Pulmonary artery endothelial cell (primary cell): ENCODE measurements around the gene ACD. TPM values are rescaled to one million over a fixed set of nuclear protein-coding genes. Genes with fewer than 3 reads are reported as not detected.
A peak's percentile ranks its signal among the peaks of the same experiment; 100 is the strongest.
"Not testable (repeated sequence)": the region's sequence is repeated elsewhere in the genome, so short reads cannot be mapped to it uniquely, and the experiment has no call there.

ENCODE experiments used
- DNase-seq: peaks from one replicate; pipeline ENCODE4 v3.0.0-alpha.2; 2011; ENCODE audit warnings: low read depth, low spot score
- total RNA-seq: library from RNA; depleted of rRNA; stranded (reverse); fragments of >200 nt; gene quantifications from 2 replicates; pipeline ENCODE4 v1.2.3, GENCODE V29; 2014

ACD gene
- total RNA-seq = 15.3 and 22.5 TPM in 2 replicates

DNA sequence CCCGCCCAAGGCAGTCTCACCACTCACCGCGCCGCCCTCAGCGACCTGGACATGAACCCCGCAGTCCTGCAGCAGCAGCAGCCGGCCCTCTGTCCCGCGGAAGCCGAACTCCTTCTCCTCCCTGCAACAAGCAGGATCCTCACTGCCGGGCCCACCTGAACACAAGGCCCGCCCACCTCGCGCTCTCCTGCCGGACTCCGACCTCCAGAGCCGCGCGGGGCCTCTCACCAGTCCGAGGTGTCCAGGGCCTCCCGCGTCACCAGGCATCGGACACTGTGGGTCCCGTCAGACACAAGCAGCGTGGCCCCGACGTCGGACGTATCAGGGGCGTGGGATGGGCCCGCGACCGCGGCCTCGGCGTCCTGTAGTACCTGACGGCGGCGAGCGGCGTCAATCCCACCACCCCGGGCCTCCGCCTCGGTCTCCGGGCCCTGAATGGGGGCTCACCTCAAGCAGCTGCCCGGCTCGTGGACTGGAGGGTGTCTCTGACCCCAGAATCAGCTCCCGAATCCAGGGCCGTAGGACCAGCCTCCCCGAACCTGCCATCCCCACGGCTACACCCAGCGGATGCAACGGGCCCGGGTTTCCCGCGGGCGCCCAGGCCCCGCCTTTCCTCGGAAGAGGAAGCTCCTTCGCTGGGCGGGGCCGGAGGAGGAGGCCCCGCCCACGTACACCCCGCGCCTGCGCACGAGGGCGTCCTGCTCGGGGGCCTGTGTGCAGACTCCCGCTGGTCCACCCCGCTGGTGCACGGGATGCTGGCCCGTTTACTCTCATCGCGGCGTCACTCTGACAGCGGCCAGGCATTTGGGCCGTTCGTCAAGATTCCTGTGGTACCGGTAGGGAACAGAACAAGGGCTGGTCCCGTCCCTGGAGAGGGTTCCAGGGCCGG is at the start of gene ACD:
Gene ACD, minus strand, starts transcription at position 586 of the 889 bp plus-strand sequence. Its CDS starts 40 bp downstream, at position 546.
- DNase-seq = no peak

DNA sequence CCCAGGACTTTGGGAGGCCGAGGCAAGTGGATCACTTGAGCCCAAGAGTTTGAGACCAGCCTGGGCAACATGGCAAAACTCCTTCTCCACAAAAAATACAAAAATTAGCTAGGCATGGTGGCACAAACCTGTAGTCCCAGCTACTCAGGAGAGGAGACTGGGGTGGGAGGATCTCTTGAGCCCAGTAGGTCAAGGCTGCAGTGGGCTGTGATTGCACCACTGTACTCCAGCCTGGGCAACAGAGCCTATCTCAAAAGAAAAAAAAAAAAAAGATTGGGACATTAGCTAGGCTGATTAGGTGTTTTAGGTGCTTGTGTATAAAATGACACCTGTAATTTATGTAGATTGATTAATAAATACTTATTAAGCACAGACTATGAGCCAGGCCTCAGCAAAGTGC is 49.0 kb upstream of the ACD start:
- no peak for DNase-seq

DNA sequence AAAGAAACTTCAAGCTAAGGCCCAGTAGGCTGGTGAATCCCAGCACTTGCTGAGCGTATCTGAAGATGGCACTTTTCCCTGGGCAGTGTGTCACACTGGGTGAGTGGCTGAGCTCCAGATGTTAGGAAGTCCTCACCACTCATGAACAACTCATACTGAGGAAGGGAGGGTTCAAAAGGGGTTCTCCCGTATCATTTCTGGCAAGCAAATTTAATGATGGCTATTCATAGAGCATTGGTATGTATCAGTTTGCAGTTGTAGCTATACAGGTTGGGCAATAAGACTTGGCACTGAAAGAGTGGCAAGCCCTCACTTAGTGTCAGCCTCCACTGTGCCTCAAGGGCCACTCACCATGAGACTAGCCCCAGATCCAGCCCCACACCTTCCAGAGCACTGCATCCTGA is 48.3 kb upstream of the ACD start:
- no peak for DNase-seq

DNA sequence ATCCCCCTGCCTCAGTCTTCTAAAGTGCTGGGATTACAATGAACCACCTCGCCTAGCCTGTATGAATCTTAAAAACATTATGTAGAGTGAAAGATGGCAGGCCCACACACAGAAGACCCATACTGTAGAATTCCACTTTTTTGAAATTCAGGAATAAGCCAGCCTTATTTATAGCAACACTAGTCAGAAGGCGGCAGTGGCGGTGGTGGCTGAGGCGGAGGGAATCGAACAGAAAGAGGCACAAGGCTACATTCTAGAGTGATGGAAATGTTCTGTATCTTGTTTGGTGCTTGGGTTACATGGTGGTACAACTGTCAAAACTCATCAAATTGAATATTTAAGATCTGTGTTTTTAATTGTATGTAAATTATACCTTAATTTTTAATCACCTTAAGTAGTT is 47.7 kb upstream of the ACD start:
- DNase-seq = no peak

DNA sequence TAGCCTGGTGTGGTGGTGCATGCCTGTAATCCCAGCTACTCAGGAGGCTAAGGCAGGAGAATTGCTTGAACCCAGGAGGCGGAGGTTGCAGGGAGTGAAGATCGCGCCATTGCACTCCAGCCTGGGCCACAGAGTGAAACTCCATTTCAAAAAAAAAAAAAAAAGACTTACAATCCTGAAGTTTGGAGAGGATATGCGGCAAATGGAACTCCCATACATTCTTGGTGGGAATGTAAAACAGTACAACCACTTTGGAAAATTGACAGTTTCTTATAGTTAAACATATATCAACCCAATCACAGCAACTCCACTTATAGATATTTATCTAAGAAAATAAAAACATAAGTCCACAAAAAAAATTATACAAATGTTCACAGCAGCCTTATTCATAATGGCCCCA is 47.1 kb upstream of the ACD start:
- DNase-seq = no peak

DNA sequence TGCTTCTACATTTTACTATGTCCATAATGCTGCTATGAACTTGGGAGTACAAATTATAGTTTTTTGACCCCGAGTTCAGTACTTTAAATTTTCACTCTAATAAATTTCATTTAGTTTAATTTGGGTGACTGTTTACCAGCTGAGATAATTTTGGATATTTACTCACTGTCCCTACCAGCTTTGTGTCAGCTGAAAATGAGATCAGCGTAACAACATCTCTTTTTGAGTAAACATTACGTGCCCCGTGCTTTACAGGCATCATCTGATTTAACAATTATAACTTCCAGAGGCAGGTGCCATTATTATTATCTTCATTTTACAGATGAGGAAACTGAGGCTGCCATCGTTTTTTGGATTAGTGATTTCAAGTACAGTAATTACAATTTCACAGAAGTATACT is 44.0 kb upstream of the ACD start:
- DNase-seq = no peak

DNA sequence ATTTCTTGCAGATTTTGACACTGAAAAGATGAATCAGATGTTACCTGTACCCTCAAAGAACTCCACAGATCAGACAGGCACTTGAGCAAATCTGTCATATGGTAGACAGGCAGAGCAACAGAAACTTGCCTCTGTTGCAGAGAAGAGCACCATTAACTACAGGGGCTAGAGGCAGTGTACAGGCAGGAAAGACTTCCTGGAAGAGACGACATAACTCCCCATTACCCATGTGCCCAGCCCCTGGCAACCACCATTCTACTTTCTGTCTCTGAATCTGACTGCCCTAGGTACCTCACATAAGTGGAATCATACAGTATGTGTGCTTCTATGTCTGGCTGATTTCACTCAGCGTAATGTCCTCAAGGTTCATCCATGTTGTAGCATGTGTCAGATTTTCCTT is 43.6 kb upstream of the ACD start:
- no peak for DNase-seq

DNA sequence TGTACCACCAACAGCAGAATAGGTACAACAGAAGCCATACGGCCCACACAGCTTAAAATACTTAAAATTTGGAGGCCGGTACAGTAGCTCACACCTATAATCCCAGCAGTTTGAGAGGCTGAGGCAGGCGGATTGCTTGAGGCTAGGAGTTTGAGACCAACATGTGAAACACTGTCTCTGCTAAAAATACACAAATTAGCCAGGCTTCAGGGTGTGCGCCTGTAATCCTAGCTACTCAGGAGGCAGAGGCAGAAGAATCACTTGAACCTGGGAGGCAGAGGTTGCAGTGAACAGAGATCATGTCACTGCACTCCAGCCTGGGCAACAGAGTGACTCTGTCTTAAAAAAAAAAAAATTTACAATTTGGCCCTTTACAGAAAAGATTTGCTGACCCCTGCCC is 42.1 kb upstream of the ACD start:
- DNase-seq = no peak

DNA sequence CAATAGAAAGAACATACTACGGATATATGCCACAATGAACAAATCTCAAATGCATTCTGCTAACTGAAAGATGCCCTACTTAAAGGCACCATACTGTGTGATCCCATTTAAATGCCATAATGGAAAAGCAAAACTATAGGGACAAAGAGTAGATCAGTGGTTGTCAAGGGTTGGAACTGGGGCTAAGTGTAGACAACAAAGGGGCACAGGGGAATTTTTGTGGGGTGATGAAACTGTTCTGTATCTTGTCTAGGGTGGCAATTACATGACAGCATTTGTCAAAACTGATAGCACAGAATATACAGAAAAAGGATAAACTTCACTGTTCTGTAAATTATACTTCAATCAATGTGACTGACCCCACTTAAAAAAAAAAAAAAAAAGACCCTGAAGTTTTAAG is 41.4 kb upstream of the ACD start:
- DNase-seq = no peak

DNA sequence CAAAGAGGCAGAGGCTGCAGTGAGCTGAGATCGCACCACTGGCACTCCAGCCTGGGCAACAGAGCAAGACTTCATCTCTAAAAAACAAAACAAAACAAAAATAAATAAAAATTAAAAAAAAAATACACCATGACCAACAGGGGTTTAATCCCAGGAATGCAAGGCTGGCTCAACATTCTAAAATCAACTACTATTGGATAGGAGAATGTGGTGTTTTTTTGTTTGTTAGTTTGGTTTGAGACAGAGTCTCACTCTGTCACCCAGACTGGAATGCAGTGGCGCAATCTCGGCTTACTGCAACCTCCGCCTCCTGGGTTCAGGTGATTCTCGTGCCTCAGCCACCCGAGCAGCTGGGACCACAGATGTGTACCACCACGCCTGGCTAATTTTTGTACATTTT is 39.2 kb upstream of the ACD start:
- DNase-seq = no peak

DNA sequence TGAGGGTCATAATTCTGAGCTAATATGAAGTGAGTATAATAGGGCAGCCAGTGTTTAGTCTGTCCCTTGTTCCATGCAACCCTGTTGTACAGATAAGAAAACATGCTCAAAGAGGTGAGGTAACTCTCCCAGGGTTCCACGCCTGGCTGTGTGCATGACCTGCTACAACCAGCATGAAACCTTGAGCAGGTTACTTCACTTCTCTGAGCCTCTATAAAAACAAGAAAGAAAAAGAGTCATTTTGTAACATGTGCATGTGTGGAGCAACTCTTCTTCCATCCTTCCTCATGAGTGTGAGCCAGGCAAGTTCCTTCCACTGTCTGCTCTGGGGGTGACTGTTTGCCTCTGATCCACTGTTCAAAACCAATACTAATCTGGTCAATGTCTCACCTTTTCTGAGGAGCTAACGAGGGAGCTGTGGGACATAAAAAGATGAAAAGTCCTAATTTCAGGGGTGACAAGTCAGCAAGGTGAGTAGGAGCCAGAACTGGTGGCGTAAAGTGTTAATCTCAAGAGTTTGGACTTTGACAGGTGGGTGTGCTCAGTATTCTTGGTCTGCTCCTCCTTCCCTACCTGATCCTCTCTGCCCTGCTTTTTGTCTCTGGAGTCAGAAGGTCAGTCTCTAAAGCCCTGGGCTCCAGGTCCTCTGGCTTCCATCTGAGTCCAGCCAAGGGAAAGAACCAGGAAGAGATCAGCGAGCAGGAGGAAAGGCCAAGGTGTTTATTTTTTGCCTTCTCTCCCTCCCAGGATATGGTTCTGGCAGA is 37.5 kb upstream of the ACD start:
- DNase-seq = no peak

DNA sequence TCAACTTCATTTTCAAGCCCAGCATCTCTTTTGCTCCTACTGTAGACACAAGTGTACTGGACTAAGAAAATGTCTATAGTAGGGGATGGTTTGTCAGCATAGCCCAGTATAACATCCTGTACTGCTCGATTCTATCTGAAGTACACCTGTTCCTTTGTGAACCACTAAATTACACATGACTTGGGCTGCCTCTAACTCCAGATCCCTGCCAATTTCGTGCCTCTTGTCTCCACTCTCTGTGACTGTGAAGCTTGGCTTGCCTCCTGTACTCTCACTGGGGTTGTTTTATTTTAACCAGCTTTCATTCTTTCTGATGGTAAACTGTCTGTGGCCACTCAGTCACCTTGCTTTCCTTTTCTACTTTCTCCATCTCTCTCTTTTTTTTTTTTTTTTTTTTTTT is 34.6 kb upstream of the ACD start:
- DNase-seq = no peak

DNA sequence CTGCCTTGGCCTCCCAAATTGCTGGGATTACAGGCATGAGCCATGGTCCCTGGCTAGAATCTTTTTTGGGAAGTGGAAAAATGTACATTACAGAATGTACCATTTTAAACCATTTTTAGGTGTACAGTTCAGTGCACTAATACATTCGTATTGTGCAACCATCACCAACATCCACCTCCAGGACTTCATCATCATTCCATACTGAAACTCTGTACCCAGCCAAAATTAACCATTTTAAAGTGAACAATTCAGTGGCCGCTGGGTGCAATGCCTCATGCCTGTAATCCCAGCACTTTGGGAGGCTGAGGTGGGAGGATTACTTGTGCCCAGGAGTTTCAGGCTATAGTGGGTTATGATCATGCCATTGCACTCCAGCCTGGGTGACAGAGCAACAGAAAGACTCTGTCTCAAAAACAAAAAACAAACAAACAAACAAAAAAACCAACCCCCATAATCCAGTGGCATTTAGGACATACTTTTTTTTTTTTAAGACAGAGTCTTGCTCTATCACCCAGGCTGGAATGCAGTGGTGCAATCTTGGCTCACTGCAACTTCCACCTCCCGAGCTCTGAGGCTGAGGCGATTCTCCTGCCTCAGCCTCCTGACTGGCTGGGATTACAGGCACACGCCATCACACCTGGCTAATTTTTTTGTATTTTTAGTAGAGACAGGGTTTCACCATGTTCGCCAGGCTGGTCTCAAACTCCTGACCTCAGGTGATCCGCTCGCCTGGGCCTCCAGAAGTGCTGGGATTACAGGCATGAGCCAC is 33.6 kb upstream of the ACD start:
- not testable (repeated sequence) for DNase-seq

DNA sequence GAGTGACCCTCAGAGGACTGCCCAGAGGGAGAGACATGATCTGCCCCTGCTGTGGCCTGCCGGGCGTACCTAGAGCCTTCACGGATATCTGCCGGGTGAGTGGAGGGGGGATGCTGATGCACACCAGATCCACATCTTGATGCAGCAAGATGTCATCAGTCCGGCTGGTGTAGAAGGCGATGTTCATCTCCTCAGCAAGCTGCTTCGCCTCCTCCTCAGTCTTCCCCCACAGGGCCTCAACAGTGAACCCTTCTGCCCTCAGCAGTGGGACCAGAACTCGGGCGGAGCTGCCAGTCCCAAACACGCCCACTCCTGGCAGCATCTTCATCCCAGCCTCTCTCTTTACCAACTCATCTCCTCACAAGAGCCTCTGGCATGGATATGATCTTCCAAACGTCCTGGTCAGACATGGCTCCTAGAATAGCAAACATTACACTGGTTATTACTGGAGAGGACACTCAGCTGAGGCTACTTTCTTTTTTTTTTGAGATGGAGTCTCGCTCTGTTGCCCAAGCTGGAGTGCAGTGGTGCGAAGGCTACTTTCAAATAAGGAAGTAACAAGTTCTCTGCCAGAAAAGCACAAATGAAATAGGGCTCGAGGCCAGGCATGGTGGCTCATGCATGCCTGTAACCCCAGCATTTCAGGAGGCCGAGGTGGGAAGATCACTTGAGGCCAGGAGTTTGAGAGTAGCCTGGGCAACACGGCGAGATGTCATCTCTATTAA is 25.5 kb upstream of the ACD start:
- no peak for DNase-seq

DNA sequence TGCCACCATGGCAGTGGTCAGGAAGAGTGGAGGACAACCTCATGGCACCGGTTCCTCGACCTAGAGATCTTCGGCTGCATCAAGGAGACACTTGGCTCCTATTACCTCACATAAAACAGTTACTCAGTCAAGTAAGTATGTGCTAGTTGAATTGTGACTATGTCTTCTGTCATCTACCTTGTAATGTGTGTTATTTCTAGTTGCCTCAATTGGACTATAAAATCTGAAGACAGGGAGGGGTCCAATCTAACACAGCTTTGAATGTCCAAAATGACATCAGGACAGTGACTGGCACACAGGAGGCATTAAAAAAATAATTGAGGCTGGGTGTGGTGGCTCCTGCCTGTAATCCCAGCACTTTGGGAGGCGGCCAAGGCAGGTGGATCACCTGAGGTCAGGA is 23.7 kb upstream of the ACD start:
- no peak for DNase-seq

DNA sequence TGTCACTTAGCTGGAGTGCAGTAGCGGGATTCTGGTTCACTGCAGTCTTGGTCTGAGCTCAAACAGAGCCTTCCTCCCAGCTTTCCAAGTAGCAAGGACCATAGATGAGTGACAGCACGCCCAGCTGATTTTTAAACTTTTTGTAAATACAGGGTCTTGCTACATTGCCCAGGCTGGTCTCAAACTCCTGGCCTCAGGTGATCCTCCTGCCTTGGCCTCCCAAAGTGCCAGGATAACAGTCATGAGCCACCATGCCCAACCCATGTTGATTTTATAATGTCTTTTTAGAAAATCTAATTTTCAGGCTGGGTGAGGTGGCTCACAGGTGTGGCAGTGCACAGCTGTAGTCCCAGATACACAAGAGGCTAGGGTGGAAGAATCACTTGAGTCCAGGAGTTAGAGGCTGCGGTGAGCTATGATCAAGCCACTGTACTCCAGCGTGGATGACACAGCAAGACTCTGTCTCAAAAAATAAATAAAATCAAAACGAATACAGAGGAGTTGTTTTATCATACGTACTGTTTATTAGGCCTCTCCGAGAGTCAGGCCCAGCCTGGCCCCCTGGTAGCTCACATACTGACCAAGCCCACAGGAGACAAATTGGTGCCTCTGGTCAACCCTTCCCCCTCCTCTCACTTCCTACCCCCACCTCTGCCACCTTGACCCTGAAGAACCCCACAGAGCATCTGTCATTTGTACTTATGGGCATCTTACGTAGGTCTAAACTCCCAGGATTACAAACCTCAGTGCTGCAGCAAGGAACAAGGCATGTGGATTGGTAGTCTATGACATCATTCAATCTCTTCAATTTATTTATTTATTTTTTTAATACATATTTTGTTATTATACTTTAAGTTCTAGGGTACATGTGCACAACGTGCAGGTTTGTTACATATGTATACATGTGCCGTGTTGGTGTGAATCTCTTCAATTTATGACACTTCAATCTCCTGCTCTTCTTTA is 20.2 kb upstream of the ACD start:
- DNase-seq = no peak

DNA sequence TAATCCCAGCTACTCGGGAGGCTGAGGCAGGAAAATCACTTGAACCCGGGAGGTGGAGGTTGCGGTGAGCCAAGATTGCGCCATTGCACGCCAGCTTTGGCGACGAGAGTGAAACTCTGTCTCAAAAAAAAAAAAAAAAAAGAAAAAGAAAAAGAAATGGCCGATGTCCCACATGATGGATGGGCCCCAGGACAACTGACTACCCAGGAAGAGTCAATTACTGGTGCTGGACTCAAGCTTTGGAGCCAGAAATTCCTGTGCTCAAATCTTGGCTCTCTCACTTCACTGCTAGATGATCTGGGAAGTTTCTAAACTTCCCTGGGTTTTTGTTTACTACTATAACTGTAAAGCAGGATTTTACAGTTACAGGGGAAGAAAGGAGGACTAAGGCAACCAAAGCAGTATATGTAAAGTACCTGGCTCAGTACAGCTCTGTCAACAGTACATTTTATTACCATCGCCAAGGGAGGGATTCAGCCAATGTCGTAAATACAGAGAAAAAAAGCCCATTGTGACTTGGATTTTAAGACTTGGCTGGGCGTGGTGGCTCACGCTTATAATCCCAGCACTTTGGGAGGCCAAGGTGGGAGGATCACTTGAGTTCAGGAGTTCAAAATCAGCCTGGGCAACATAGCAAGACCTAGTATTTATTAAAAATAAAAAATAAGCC is 18.4 kb upstream of the ACD start:
- DNase-seq = no peak

DNA sequence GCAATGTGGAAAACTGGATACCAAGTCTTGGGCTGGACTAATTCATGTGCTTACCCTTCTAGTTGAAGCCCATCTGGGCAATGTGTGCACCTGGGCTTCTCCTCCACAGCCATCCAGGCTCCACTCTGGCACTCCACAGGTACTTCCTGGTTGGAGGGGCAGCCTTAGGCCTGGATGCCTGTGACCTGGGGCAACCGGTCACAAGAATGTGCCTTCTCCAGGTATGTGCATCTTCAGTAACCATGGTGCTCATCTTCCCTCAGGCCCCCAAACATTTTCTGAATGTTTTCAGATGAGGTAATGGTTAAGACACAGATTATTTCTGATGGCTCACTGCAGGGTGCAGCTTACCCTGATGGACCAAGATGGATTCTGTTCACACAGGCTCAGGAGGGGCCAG is 17.7 kb upstream of the ACD start:
- no peak for DNase-seq

DNA sequence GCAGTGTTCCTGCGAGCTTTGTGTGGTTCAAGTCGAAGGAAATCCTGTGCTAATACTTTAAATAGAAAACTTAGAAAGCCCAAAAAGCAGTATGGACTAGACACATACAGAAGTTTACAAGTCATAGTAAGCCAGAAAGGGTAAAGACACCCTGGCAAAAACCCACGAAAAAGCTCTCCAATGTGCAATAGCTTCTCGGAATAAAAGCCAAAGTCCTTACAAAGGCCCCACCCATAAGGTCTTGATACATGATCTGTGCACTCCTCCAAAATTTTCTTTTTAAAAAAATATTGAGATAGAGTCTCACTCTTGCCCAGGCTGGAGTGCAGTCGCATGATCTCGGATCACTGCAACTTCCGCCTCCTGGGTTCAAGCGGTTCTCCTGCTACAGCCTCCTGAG is 16.9 kb upstream of the ACD start:
- DNase-seq = no peak

DNA sequence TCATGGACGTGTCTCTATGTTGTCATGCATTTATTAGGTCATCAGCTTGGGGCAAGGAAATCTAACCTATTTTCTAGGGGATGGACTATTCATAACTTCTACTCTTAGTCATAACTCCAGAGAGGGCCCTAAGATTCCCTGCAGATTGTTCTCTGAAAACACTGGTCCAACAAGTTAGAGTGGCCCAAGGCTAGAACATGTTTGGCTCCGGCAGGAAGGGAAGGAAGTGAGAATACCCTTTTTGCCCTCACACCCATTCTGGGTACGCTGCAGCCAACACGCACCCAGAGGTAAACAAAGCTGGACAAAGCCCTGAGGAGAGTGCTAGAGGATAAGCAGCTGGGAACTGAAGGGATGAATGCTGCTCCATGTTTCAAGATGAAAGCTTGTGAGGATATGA is 16.5 kb upstream of the ACD start:
- DNase-seq = peak; percentile 58
